HG02623 (cell line): ENCODE results near the gene PLCB2.

ENCODE experiments used
- ATAC-seq: cut with Tn5 transposase; IDR thresholded peaks from one replicate; pipeline ENCODE4 v1.9.1; 2021; ENCODE audit warnings: moderate library complexity; ENCODE audit not compliant: unreplicated experiment

The PLCB2 gene

GRCh38 chr15:40340740-40341400 lies 33.1 kb upstream of the PLCB2 start, which contains the start of gene CCDC9B:
TSS of gene CCDC9B (minus strand) at chr15:40340939. CDS start at chr15:40340819, 120 bp downstream.
- ATAC-seq, result no peak

GRCh38 chr15:40340038-40340739 lies 32.5 kb upstream of the PLCB2 start:
- ATAC-seq, result no peak

GRCh38 chr15:40339621-40339945 lies 31.8 kb upstream of the PLCB2 start:
- ATAC-seq, result no peak

- ATAC-seq, result no peak
Measured at GRCh38 chr15:40338921-40339620, 31.3 kb upstream of the PLCB2 start.

- peak; percentile 48 for ATAC-seq
Measured at GRCh38 chr15:40338041-40338657, 30.4 kb upstream of the PLCB2 start.

- no peak for ATAC-seq
Measured at GRCh38 chr15:40337597-40337996, 29.9 kb upstream of the PLCB2 start.

- ATAC-seq, result no peak
Measured at GRCh38 chr15:40336744-40337122, 29.0 kb upstream of the PLCB2 start.

GRCh38 chr15:40335938-40336743 lies 28.4 kb upstream of the PLCB2 start:
- ATAC-seq, result no peak

- no peak for ATAC-seq
Measured at GRCh38 chr15:40334941-40335795, 27.4 kb upstream of the PLCB2 start.

- ATAC-seq, result no peak
Measured at GRCh38 chr15:40334541-40334940, 26.8 kb upstream of the PLCB2 start.

GRCh38 chr15:40333922-40334492 lies 26.3 kb upstream of the PLCB2 start:
- no peak for ATAC-seq

- no peak for ATAC-seq
Measured at GRCh38 chr15:40332113-40332781, 24.5 kb upstream of the PLCB2 start.

GRCh38 chr15:40331637-40332036 lies 23.9 kb upstream of the PLCB2 start:
- ATAC-seq, result no peak

GRCh38 chr15:40331026-40331425 lies 23.3 kb upstream of the PLCB2 start:
- ATAC-seq, result no peak

GRCh38 chr15:40330368-40330836 lies 22.7 kb upstream of the PLCB2 start:
- ATAC-seq, result no peak

- ATAC-seq, result no peak
Measured at GRCh38 chr15:40329804-40330203, 22.1 kb upstream of the PLCB2 start.

- ATAC-seq, result no peak
Measured at GRCh38 chr15:40328751-40329150, 21.0 kb upstream of the PLCB2 start.

GRCh38 chr15:40328176-40328575 lies 20.4 kb upstream of the PLCB2 start:
- ATAC-seq, result no peak

- ATAC-seq, result no peak
Measured at GRCh38 chr15:40327457-40327856, 19.7 kb upstream of the PLCB2 start.
